NOMO-1 treated with dmso at 0.1 percent for 144 hours (cell line): ENCODE data around the gene PCGF3.
"Not testable (repeated sequence)": the region's sequence is repeated elsewhere in the genome, so short reads cannot be mapped to it uniquely, and the experiment has no call there.

Experiments used
- DNase-seq: peaks from one replicate; lab custom pipeline; 2025; ENCODE audit not compliant: unreplicated experiment; lab: John Stamatoyannopoulos, UW

The PCGF3 gene

GRCh38 chr4:780255-780654 is 74.6 kb downstream of the PCGF3 start:
- DNase-seq: not testable (repeated sequence)

- no peak for DNase-seq
Measured at GRCh38 chr4:780716-781492, 75.3 kb downstream of the PCGF3 start.

GRCh38 chr4:781493-782216 is 76.0 kb downstream of the PCGF3 start:
- DNase-seq: peak; percentile 98

GRCh38 chr4:784401-785331 is 79.0 kb downstream of the PCGF3 start:
- DNase-seq: no peak

- DNase-seq: no peak
Measured at GRCh38 chr4:785332-786073, 79.9 kb downstream of the PCGF3 start.

GRCh38 chr4:786074-786741 is 80.6 kb downstream of the PCGF3 start:
- DNase-seq: no peak

- no peak for DNase-seq
Measured at GRCh38 chr4:786861-787300, 81.2 kb downstream of the PCGF3 start.

GRCh38 chr4:787561-787981 is 81.9 kb downstream of the PCGF3 start:
- no peak for DNase-seq

GRCh38 chr4:788006-788635 is 82.5 kb downstream of the PCGF3 start:
- no peak for DNase-seq

GRCh38 chr4:788636-789297 is 83.1 kb downstream of the PCGF3 start:
- no peak for DNase-seq

GRCh38 chr4:789571-790465 is 84.2 kb downstream of the PCGF3 start:
- DNase-seq: no peak

- no peak for DNase-seq
Measured at GRCh38 chr4:790466-790820, 84.8 kb downstream of the PCGF3 start.

GRCh38 chr4:791252-791897 is 85.7 kb downstream of the PCGF3 start:
- no peak for DNase-seq

- no peak for DNase-seq
Measured at GRCh38 chr4:791898-792625, 86.4 kb downstream of the PCGF3 start.

GRCh38 chr4:792626-793092 is 87.0 kb downstream of the PCGF3 start:
- DNase-seq: no peak

- no peak for DNase-seq
Measured at GRCh38 chr4:793093-793861, 87.6 kb downstream of the PCGF3 start.
